Mucosa of descending colon (tissue), 3 donors: ENCODE results near the gene FRMD6. TPM values are rescaled to one million over a fixed set of nuclear protein-coding genes. Genes with fewer than 3 reads are reported as not detected.

Experiments
- ATAC-seq: fragments of 200-7000 bp; cut with Tn5 transposase; one replicate; pipeline ENCODE4 v1.9.1; 2020; ENCODE audit warnings: mild to moderate bottlenecking, moderate library complexity
- DNase-seq, 3 donors: peaks; one replicate each; pipeline ENCODE4 v3.0.0-alpha.2; 2020
- H3K36me3 ChIP-seq: fragments of 200-600 bp; one replicate; pipeline ENCODE4 v1.8.0; 2021; ENCODE audit warnings: low read depth, mild to moderate bottlenecking
- H3K4me1 ChIP-seq: fragments of 200-600 bp; one replicate; pipeline ENCODE4 v1.8.0; 2021; ENCODE audit warnings: low read depth, mild to moderate bottlenecking
- H3K4me3 ChIP-seq: fragments of 200-600 bp; one replicate; pipeline ENCODE4 v1.8.0; 2021; ENCODE audit warnings: mild to moderate bottlenecking
- H3K9me3 ChIP-seq: fragments of 200-600 bp; one replicate; pipeline ENCODE4 v1.8.0; 2021; ENCODE audit warnings: mild to moderate bottlenecking
- CTCF ChIP-seq: fragments of 200-600 bp; IDR thresholded peaks from one replicate; pipeline ENCODE4 v1.8.0; 2022; ENCODE audit warnings: antibody characterized with exemption, mild to moderate bottlenecking
- intact Hi-C, 2 donors: fragments of 100-400 bp; cut with DNase I in 1 of 2; cut with micrococcal nuclease in 1 of 2; formaldehyde crosslinking; loops; one replicate each; pipeline versions ENCODE4 v1.11.0 to v1.11.1; 2022; cut with DNase I, micrococcal nuclease
- total RNA-seq, 3 donors: library from RNA; stranded (reverse); fragmentation: NEBNext Ultra II Directional in 2 of 3; extraction: Animal tissue kit (Norgen Biotek cat#: 25700) in 2 of 3; gene quantifications; one replicate each; pipeline versions ENCODE4 v1.2.1 to v1.2.4, GENCODE V29; 2021 to 2023
- donor health status: DM: no; HTN: no; CAD: no; lungs with moderate emphysema.
- donor health status: DM: no; HTN: no; CAD: no.
- donor health status: DM: no; HTN: yes; CAD: no.

The FRMD6 gene
- total RNA-seq, 3 donors from 2014 or later: 4.2 to 39.1 (median 8.5) TPM

- Histone ChIP-seq H3K4me3 (no peak overlapping the region), H3K4me1 (no peaks in the 10 kb centered on the region), H3K36me3 (no peaks in the 10 kb centered on the region), H3K9me3 (no peaks in the 10 kb centered on the region)
- TF ChIP-seq CTCF: no peak
- ATAC-seq: no peak
- DNase-seq: no peak
- intact Hi-C loops: no loop called here
Measured at GRCh38 chr14:51674294-51675002, 22.7 kb downstream of the FRMD6 start.

- no peak for ATAC-seq
- DNase-seq: no peak
- no peaks in the 10 kb centered on the region for H3K9me3 ChIP-seq
Measured at GRCh38 chr14:51676549-51676948, 24.8 kb downstream of the FRMD6 start.

GRCh38 chr14:51677266-51677665 is 25.6 kb downstream of the FRMD6 start:
- intact Hi-C loops: no loop called here

More at GRCh38 chr14:51676549-51676948, 24.8 kb downstream of the FRMD6 start:
- intact Hi-C loops: no loop called here
- no peak overlapping the region for H3K4me3 ChIP-seq
- no peaks in the 10 kb centered on the region for H3K4me1 ChIP-seq
- no peak for TF ChIP-seq CTCF
- H3K36me3 ChIP-seq: no peaks in the 10 kb centered on the region

GRCh38 chr14:51677738-51678137 is 26.0 kb downstream of the FRMD6 start:
- no peak for TF ChIP-seq CTCF
- Histone ChIP-seq H3K4me3 (no peak overlapping the region), H3K9me3 (no peaks in the 10 kb centered on the region), H3K36me3 (no peaks in the 10 kb centered on the region), H3K4me1 (no peaks in the 10 kb centered on the region)
- no peak for ATAC-seq
- DNase-seq: no peak
- intact Hi-C loops: no loop called here

More at GRCh38 chr14:51677266-51677665, 25.6 kb downstream of the FRMD6 start:
- Histone ChIP-seq H3K36me3 (no peaks in the 10 kb centered on the region), H3K4me1 (no peaks in the 10 kb centered on the region), H3K4me3 (no peak overlapping the region), H3K9me3 (no peaks in the 10 kb centered on the region)
- DNase-seq: no peak
- no peak for ATAC-seq
- no peak for TF ChIP-seq CTCF

GRCh38 chr14:51680031-51680430 is 28.3 kb downstream of the FRMD6 start:
- Histone ChIP-seq H3K4me3 (no peak overlapping the region), H3K36me3 (no peaks in the 10 kb centered on the region), H3K4me1 (no peaks in the 10 kb centered on the region), H3K9me3 (no peaks in the 10 kb centered on the region)
- DNase-seq (no peak), ATAC-seq (no peak)
- TF ChIP-seq CTCF: no peak
- intact Hi-C loops: no loop called here
